ENCODE data around the gene EML6.

- TF ChIP-seq POLR2AphosphoS5 (IDR thresholded peaks at IDR 0.05; ENCODE audit: low read depth, low read length), result no peak
- TF ChIP-seq TAF1 (IDR thresholded peaks at IDR 0.05; ENCODE audit: borderline replicate concordance, insufficient read depth, low read length), result no peak
- no peak for TF ChIP-seq REST (IDR thresholded peaks at IDR 0.05; ENCODE audit: insufficient read depth in 1 of 2, low read depth in 2 of 2, low read length in 2 of 2)
- TF ChIP-seq SIN3A (IDR thresholded peaks at IDR 0.05; ENCODE audit: borderline replicate concordance, insufficient read depth, low read length), result no peak
- TF ChIP-seq FOXP2 (optimal IDR thresholded peaks at IDR 0.05; ENCODE audit: borderline replicate concordance, extremely low read depth, extremely low read length, insufficient read depth), result no peak
Measured at GRCh38 chr2:54675738-54676137, 47.7 kb upstream of the EML6 start.
